GM19372 (cell line): ENCODE results near the gene RAPGEF1.

Experiments used
- ATAC-seq: cut with Tn5 transposase; IDR thresholded peaks from one replicate; pipeline ENCODE4 v1.9.1; 2021; ENCODE audit warnings: mild to moderate bottlenecking, low read depth, moderate library complexity; ENCODE audit not compliant: unreplicated experiment

The RAPGEF1 gene, protein sequence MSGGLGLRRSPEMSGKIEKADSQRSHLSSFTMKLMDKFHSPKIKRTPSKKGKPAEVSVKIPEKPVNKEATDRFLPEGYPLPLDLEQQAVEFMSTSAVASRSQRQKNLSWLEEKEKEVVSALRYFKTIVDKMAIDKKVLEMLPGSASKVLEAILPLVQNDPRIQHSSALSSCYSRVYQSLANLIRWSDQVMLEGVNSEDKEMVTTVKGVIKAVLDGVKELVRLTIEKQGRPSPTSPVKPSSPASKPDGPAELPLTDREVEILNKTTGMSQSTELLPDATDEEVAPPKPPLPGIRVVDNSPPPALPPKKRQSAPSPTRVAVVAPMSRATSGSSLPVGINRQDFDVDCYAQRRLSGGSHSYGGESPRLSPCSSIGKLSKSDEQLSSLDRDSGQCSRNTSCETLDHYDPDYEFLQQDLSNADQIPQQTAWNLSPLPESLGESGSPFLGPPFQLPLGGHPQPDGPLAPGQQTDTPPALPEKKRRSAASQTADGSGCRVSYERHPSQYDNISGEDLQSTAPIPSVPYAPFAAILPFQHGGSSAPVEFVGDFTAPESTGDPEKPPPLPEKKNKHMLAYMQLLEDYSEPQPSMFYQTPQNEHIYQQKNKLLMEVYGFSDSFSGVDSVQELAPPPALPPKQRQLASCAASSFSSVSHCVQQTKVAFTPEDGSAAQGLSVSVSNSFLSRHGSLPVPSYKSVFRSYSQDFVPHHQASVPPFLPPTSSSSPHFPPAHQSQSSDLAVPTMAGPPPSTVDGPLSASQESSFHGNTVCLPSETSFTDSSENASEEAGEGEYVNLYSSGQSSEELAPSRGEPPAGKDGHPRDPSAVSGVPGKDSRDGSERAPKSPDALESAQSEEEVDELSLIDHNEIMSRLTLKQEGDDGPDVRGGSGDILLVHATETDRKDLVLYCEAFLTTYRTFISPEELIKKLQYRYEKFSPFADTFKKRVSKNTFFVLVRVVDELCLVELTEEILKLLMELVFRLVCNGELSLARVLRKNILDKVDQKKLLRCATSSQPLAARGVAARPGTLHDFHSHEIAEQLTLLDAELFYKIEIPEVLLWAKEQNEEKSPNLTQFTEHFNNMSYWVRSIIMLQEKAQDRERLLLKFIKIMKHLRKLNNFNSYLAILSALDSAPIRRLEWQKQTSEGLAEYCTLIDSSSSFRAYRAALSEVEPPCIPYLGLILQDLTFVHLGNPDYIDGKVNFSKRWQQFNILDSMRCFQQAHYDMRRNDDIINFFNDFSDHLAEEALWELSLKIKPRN (N-terminal part only)

DNA sequence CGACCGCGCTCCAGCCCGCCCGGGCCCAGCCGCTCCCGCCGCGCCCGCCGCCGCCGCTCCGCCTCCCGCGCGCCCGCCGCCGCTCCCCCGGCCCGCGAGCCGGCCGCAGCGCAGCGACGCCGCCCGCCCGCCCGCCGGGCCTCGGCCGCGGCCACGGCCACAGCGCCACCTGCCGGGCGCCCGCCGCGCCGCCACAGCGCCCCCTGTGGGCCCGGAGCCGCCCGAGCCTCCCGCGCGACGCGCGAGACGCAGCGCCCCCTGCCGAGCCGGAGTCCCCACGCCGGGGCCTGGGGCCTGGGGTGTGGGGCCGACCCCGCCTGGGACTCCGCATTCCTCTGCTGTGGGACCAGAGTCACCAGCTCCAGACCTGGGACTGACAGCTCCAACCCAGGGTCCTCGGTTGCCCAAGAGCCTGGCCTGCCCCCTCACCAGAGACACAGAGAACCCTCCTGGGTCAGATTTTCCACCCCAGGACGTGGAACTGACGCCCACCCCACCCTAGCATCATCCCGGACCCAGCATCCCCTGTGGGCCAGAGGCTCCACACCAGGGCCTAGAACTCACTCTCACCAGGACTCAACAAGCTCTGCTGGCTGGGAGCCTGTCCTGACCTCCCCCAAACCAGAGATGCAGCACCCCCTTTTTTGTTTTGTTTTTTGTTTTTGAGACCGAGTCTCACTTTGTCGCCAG is at the start of gene RAPGEF1:
TSS of gene RAPGEF1 (minus strand) at position 118 of the 690 bp plus-strand sequence. CDS start 246 bp downstream, outside the sequence.
- ATAC-seq = peak; percentile 58

DNA sequence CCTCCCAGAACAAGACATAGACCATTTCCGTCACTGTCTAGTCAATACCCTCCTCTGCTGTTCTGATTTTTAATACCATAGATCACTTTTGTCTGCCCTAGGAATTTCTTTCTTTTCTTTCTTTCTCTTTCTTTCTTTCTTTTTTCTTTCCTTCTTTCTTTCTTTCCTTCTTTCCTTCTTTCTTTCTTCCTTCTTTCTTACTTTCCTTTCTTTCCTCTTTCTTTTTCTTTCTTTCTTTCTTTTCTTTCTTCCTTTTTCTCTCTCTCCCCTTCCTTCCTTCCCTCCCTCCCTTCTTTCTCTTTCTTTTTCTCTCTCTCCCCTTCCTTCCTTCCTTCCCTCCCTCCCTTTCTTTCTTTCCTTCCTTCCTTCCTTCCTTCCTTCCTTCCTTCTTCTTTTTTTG is 49.0 kb upstream of the RAPGEF1 start:
- no peak for ATAC-seq

DNA sequence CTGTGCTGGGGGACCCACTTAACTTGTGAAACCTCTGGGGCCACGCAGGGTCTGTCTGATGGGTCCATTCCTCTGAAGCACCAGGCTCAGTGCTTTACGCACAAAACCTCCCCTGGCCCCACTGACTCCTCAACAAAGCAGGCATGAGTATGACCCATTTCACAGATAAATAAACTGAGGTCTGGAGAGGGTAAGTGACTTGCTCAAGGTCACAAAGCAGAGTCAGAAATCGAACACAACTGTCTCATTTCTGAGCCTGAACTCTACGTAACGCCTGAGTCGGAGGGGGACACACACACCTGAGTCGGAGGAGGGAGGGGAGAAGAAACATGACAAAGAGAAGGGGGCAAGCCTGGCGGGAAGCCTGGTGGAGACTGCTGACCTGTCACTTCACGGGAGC is 48.0 kb upstream of the RAPGEF1 start:
- no peak for ATAC-seq

DNA sequence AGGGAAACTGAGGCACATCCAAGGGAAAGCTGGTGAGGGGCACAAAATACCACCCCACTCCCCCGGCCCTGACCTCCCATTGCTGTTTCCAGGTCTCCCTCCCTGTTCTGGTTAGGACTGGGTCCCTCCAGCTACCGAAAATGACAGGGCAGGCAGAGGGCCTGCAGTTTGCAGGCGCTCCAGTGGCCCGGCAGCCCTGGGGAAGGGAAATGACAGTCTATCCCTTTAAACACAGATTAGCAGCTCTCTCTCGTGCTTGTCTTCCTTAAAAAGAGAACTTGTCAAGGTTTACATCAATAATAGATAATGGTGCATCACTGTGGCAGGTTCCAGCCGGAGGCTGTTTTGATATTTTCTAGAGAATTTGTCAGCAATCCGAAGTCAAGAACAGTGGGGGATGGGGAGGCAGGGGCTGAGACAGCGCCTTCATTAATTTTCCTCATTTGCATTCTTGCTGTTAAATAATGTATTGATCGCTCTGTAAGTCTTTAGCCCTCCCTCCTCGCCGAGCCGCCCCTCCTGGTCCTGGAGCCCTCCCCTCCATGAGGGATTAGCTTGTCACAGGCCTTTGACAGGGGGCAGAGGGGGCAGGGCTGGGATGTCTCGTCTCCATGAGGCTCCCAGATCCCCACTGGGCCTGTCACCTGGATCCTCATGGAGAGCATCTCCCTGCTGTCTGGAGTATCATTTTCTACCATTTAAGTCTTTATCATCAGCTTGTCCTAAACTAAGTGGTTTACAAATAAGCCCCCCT is 45.0 kb upstream of the RAPGEF1 start:
- no peak for ATAC-seq

DNA sequence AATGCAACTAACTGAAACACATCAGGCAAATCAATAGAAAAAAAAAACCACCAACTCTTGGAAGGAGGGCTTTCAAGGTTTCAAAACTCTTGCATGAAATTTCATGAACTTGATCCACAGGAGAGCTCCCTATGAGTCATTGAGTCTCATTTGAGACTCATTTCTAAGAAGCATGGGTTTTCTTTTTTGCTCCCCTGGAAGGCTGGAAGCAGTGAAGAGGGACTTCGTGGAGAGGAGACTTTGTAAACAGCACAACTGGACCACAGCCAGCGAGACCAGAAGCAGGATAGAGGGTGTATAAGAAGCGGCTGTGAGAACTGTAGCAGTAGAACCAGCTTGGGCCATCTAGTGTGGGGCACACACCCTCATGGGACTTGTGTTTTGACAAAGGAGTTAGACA is 41.2 kb upstream of the RAPGEF1 start:
- ATAC-seq = no peak

DNA sequence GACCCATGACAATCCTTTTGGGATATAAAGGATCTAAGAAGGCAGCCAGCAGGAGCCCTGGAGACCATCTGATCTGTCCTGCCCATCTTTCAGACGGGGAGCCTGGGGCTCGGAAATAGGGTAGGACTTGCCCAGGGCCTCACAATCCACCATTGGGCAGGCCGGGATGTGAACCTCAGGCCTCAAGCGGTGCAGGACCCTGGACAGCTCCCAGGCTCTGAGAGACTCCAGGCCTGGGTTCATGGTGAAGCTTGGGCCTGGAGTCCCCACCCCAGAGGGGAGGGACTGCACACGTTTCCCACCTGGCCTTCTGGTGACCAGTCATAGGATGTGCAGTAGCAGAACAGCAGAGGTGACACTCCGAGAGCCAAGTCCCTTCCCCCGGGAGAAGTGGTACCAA is 36.6 kb upstream of the RAPGEF1 start:
- no peak for ATAC-seq

DNA sequence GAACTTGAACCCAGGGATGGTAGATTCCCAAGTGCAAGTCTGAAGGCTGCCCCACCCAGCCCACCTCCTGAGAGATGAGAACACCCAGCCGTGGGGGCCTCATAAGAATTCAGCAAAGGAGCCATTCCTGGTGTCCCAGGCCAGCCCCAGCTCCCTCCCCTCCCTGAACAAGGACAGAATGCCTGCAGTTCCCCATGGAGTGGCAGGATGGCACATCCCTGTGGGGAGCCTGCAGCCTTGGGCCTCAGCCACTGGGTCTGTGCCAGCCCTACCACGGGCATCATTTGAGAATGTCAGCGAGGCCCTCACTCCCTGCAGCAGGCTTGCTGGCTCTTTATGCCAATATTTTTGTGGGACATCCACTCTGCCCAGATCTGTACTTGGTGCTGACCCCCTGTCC is 36.2 kb upstream of the RAPGEF1 start:
- ATAC-seq = no peak

DNA sequence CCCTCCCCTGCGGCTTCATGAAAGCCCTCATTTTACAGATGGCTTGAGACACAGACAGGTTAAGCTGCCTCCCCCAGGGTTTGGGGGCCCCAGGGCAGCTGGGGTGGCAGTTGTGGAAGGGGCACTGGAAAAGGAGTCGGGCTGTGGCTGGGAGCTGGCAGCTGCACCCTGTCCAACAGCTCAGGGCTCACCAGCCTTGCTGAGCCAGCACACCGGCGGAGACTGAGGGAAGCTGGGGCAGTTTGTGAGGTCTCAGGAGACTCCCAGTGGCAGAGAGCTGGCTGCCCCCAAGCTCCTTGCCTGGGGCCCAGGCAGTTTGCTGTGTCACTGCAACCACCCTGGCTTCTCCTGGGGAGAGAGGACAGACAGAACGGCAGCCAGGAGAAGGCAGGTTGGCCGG is 34.8 kb upstream of the RAPGEF1 start:
- no peak for ATAC-seq

DNA sequence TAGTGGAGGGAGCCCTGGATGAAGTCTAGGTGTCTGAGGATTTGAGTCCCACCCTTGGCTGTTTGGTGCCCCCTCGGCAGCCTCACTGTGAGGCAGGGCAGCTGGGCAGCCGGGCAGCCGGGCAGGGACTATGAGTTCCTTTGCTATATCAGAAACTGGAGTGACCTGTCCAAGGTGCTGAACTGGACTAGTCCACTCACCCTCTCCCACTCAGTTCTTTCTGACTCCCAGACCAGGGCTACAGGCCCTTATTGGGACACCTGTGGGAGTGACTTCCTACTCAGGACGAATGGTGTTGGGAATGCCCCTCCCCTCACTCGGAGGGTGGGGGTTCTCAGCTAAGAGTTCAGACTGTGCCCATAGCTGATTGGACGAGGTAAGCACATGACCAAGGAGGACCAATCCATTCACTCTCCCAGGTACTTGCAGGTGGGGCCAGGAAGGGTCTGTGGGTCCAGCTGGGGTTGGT is 34.1 kb upstream of the RAPGEF1 start:
- no peak for ATAC-seq

DNA sequence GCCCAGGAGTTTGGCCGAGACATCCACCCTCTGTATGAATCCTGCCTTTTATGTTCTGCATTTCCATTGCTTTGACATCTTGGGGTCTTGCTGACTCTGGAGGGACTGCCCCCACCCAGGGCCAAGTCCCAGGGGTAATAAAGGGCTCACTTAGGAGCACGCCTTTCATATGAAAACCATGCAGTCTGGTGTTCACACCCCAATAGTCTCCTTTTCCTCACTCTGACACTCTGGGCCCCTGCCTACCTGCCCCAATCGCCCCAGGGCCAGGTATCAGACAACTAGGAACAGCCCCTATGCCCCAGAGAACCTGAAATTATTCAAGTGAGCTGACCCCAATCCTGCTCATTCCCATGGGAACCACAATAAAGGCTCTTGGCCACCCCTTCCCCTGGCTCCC is 33.1 kb upstream of the RAPGEF1 start:
- ATAC-seq = no peak

DNA sequence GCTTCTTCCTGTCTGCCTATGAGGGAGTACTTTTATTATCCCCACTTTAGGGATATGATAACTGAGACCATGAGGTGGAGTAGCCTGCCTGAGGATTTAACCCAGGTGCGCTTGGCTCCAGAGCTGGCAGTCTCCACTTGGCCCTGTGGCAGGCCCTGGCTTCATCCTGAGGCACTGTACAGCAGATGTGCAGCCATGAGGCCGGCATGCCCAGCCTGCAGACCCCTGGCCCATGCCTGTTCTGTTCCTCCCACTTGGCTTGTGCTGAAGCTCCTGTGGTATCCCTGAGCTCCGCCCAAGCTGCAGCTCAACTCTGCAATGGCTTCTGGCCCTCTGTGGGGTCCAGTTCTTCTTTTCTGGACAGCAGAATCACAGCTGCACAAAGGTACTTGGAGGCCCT is 31.8 kb upstream of the RAPGEF1 start:
- no peak for ATAC-seq

DNA sequence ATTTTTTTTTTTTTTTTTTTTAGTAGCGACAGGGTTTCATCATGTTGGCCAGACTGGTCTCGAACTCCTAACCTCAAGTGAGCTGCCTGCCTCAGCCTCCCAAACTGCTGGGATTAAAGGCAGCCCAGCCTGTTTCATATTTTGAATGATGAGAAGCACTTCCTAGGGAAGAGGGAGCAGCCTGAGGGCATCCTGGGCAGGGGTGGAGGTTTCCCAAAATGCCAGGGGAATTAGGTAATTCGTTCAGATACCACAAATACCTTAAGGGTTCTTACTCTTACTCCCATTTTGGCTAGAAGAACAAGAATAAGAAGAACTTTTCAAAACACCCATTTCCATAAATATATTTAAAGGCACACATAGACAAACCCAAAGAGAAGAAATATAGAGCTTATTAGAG is 29.5 kb upstream of the RAPGEF1 start:
- ATAC-seq = no peak

DNA sequence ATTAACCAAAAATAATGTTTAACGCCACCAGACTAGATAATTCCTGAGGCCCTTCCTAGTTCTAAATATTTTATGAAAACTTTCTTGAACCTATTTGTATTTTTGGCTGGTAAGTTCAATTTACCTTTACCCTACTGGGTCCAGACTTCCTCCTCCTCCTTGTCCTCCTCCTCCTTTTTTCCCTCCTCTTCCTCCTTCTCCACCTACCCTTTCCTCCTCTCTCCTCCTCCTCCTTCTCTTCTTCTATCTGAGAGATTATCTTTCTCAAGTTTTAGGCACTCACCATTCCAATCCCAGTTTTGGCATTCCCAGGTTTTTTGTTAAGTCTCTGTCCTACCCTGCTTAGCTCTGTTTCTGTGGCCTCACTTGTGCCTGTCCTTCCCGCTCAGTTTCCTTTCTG is 24.7 kb upstream of the RAPGEF1 start:
- ATAC-seq = no peak

DNA sequence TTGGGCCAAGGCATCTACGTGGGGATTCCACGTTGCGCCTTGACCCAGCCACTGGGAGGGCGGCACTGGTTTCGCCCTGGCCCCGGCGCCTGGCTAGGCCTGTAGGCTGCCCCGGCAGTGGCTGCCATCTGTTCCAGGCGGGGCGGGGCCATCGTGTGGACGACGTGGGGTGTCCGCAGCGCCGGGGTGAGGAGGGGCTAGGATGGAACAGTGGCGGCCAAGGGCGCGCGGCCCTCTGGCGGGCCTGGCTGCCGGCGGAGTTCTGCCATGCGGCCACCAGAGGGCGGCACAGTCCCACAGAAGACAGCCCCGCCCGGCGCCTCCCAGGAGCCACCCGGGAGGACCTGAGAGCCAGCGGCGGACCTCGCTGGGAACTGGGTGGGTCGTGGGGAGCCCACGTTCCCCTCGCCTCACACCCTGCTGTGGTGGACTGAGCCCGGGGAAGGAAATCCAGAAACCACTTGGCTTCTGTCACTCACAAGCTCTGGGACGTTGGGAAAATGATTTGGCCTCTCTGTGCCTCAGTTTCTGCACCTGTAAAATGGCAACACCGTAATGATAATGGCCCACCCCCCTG is 22.6 kb upstream of the RAPGEF1 start:
- ATAC-seq = no peak

DNA sequence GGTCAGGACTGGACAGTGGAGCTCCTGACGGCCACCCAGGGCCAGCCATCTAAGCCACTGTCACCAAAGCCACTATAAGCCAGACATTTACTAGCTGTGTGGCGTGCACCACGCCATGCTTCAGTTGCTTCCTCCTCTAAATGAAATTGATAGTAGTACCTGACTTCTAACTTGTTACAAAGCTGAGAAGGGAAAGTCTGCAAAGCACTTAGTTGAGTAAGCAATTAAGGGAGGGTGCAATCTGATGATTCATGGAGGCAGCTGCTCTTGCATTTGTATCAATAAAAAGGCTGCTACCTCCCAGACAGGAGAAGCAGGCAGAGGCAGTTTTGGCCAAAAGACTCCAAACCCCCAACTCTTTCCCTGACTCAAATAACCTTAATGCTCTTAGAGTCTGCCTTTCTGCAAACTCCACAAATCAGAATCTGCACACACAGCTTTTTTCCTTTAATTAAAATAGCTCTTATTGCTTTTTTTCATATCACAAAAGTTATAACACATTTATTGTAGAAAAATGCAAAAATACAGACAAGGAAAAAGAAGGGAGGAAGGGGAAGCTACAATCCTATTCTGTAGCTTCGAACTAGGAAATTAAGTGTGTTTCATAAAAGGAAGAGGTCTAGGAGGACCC is 19.3 kb upstream of the RAPGEF1 start:
- no peak for ATAC-seq

DNA sequence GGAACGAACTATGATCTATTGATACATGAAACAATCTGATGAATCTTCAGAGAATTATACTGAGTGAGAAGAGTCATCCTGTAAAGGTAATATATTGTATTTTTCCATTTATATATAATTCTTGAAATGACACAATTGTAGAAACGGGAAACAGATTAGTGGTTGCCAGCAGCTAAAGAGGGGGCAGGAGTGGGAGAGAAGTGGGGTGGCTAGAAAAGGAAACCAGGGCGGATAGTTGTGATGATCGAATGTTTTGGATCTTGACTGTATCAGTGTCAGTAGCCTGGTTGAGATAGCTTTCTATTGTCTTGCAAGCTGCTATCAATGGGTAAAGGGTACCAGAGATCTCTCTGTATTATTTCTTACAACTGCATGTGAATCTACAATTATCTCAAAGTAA is 17.7 kb upstream of the RAPGEF1 start:
- ATAC-seq = no peak

DNA sequence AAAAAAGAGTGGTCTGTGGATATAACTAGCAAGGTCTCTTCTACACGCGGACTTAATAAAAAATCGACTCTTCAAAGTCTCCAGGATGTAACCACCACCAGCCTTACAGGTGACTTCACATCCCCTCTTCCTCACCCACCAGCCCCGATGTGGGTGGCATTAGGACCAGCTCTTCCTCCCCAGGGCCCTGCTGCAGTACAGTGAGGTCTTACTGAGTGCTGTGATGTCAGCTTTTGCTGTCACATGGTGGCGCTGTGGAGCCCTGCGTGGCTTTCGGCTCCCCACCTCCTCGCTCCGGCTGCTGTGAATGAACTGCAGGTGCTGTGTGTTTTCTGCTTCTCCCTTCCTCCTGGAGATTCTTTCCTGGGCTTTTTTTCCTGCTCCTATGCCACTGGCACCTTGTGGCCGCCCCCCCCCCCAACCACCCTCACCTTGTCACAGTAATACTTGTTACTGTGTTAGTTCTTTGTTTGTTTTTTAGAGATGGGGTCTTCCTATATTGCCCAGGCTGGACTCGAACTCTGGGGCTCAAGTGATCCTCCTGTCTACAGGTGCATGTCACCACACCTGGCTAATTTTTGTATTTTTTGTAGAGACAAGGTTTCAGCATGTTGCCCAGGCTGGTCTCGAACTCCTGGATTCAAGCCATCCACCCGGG is 15.8 kb upstream of the RAPGEF1 start:
- ATAC-seq = no peak

DNA sequence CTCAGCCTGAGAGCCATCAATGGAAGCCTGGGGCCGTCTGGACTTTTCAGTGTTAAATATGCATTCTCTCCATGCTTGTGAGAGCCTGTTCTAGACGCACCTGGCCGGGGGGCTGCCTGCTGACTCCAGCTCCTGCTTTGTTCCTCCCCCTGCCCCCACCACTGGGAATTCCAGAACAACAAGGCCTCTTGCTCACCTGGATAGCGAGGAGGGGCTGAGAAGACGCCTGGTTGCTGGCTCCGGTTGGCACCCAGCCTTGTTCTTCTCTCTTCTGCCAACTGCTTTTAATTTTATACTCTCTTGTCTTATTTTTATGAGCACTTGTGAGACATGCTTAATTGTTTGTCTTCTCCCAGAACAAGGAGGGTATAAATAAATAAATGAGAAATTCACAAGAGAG is 15.0 kb upstream of the RAPGEF1 start:
- no peak for ATAC-seq
